GM21447 (cell line): Measurements from ENCODE around the gene FRRS1L.

Experiments used
- ATAC-seq: cut with Tn5 transposase; IDR thresholded peaks from one replicate; pipeline ENCODE4 v1.9.1; 2021; ENCODE audit not compliant: unreplicated experiment

Gene FRRS1L

DNA sequence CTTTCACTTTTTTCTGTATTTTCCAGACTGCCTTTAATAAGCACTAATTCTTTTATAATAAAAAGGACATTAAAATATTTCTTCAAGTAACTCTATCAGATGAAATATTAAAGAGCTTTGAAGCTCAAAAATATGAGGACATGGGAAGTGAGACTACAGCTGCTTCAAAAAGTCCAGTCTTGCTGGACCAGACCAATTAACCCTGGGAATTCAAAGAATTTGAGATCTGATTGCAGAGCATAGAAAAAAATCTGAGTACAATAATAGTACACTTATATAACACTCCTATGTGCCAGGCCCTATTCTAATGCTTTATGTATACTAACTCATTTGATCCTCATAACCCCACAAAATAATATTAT is 57.1 kb downstream of the FRRS1L start:
- ATAC-seq, result no peak

- no peak for ATAC-seq
Observed at GRCh38 chr9:109108318-109108717, 58.7 kb downstream of the FRRS1L start.

DNA sequence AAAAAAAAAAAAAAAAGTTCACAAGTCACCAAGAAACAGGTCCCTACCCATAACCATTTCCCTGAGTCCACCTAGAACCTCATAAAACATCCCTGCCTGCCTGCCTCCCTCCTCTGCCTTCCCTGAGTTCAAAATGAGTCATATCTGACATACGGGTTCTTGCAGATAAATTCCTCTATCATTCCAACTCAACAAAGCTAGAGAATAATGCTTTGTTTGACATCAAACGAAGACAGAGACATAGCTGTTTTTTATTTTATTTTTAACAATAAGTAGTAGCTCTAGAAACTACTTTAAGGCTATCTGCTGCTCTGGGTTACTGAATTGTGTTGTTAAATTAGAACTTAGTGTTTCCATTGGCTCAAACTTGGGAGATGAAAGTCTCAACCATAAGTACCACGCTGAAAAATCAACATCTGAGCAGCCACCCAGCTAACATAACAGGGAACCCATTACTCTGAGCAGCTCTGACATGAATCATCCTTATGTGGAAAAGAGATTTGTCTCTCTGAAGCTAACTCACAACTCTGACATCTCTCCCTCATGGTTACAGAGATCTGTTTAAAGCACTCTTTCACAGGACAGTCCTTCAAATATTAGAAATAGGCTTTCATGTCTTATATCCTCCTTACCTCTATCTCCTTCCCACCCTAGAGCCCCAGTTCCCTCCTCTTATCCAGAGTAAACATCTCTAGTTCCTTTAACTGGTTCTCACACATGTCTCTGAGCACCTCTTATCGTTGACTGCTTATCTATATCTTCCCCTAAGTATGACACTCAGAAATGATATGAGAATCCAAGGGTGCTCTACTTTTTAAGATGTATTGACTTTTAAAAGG is 59.4 kb downstream of the FRRS1L start:
- ATAC-seq, result no peak

DNA sequence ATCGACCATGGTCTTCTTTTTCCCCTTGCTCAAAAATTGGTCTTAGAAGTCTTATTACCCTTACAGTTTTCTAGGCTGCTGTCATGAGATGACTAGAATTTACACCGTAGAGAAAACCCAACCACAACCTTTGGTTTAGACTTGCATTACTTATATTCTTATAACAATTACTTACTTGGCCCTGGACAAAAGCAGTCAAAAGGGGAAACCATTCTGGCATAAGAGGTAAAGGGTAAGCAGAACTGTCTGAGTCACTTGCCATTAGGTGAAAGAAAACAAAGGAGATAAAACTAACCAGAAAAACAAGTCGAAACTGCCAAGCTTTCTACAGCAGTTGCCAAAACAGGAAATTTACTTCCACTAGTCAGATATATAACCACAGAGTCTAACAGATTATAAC is 65.2 kb downstream of the FRRS1L start:
- peak; percentile 76 for ATAC-seq

- ATAC-seq, result no peak
Observed at GRCh38 chr9:109101202-109101595, 65.8 kb downstream of the FRRS1L start.

DNA sequence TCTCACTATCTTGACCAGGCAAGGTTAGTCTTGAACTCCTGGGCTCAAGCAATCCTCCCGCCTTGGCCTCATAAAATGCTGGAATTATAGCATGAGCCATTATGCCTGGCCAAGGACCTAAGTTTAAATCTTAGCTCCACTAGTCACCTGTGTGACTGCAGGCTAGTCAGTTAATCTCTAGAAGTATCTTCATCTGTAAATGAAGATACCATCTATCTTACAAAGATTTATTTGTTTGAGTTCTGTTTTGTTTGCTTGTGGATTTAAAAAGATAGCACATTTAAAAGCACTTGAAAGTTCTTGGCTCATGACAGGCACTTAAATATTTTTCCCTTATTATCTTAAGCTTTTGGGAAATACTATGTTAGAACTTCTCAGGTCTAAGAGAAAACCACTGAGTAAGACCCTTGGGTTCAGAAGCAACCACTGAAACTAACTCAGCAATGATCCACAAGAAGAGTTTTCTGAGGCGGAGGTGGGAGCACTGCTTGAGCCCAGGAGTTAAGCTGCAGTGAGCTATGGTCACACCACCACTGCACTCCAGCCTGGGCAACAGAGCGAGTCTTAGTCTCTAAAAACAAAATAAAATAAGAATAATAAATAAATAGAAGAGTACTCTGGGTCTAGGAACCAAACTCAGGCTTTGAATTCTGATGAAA is 66.4 kb downstream of the FRRS1L start:
- no peak for ATAC-seq

- ATAC-seq, result no peak
Observed at GRCh38 chr9:109098960-109099308, 68.1 kb downstream of the FRRS1L start.

DNA sequence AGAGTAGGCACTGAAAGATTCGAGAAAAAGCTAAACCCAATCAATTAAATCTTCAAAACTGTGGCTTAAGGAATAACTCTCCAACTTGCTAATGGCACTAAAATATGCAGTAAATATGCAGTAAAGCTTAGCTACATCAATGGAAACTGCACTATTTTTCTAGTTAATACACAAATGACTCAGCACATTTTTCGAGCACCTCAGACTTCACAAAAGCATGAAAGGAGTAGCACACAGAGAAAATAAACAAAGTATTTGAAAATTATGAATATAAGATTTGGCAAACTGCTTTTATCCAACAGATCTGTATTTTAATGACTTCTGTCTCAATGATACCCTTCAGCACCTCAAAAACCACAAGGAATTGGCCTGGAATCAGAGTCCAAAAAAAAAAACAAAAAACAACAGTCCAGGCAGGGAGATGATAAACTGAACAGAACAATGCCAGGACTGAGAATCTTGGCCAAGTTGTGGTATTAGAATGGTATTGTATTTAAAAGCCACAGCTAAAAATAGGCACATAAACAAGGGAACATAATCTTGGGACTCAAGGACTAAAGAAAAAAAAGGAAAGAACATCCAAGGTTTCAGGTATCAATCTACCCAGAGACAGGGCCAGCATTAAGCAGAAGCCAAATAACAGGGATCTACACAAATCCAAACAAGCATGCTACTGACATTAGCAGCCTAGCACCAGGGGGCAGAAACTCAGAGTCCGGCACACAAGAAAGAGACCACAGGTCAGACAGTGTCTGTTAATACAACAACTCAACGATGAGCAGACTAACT is 68.7 kb downstream of the FRRS1L start:
- no peak for ATAC-seq

GRCh38 chr9:109097146-109097545 is 69.9 kb downstream of the FRRS1L start:
- ATAC-seq, result no peak

DNA sequence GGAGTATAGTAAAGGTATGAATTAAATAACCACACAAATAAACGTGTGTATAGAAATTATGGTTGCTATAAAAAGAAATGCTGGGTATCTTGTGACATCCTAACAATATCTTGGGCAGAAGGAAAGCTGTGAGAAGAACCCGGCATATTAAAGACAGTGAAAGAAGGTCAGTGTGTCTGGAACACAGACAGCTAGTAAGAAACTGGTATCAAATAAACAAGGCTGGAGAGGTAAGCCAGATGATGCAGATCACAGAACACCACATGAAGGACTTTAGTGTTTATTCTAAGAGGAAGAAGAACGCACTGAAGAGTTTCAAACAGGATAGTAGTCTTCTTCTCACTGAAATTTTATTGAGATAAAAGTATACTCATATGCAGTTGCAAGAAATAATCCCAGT is 71.7 kb downstream of the FRRS1L start:
- no peak for ATAC-seq

DNA sequence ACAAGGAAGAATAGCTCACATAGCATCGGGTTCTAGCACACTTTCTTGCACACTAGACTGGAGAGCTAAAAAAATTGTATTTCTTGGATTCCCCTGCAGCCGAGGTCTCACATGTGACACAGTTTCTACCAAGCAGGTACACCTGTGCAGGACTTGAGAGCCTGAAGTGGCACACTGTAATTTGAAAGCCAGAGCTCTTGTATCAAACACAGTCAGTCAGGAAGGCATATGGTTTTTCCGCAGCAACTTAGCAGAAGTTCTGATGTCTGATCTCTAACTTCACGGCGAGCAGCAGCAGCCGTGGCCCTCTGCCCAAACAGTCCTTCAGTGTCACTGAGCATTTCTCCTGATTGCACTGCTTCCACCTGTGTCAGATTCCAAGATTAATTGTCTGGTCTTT is 72.8 kb downstream of the FRRS1L start:
- ATAC-seq, result no peak

DNA sequence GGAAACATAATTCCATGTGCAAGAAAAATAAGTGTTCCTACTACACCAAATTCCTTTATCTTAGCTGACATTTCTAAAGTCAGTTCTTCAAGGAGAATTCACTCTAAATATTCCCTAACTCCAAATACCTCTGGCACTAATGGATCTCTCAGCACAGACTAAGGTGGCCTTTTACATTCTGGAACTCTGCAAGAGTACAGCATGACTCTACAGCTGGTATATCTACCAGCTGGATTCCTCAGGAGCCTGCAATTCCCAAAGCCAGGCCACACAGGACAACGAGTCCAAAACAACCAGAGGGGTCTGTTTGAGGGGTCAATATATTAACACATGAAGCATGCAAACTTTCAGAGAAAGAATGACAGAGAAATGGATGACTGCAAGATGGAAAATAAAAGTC is 74.5 kb downstream of the FRRS1L start:
- no peak for ATAC-seq

DNA sequence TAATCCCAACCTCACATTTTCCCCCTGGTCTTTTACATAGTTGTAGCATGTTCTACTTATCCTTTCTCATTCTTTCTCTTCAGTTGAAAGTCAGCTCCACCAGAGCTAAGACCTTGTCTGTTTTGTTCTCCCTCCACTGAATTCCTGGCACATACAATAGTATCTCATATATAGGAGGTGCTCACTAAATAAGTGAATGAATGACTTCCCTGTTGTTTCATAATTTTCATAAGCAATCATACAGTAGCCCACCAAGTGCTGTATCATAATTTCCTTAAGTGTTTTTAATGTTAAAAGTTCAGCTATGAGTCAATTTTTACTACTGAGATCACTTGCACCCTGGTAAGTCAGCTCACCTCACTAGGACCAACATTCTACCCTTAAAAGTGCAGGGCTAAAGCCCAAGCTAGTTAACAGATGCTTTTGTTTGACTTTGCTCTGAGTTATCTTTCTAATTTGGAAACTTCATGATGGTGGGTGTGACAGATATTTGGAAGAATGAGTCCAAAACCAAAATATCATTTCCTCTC is 74.9 kb downstream of the FRRS1L start:
- no peak for ATAC-seq

GRCh38 chr9:109088221-109088620 is 78.8 kb downstream of the FRRS1L start:
- no peak for ATAC-seq

DNA sequence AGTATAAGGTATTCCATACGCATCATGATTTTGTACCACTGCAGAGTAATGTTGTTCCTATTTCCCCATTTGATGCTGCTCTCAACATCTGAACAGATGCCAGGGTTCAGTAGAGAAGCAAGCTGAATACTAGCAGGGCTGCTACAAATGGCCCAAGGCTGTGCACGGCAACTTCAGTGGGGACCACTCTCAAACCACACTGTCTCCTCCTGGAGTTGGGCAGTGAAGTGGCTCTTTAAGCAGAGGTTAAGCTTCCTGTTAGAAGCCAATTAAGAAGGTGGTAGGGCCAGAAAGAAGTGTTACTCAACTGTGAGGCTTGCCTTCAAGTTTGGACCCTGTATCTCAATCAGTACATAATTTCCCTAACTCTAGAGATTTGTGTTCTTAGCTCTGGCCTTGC is 79.3 kb downstream of the FRRS1L start:
- no peak for ATAC-seq

DNA sequence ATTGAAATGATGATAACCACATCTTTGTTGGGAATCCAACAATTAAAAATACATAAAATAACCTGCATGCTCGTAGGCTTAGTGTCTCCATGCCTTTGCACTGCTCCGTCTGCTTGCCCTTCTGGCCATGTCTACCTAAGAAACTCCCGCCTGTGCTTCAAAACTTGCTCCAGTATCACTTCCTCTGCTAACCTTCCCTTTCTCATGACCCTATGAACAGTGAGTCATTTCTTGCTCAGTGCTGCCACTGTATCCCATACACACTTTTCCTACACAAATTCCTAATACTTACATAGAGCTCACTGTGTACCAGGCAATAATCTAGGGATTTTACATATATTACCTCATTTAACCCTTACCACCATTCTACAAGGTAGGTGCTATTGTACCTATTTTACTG is 80.8 kb downstream of the FRRS1L start:
- peak; percentile 93 for ATAC-seq

- ATAC-seq, result no peak
Observed at GRCh38 chr9:109085510-109085909, 81.5 kb downstream of the FRRS1L start.

GRCh38 chr9:109083813-109084405 is 83.1 kb downstream of the FRRS1L start:
- no peak for ATAC-seq

GRCh38 chr9:109083141-109083540 is 83.9 kb downstream of the FRRS1L start:
- no peak for ATAC-seq

DNA sequence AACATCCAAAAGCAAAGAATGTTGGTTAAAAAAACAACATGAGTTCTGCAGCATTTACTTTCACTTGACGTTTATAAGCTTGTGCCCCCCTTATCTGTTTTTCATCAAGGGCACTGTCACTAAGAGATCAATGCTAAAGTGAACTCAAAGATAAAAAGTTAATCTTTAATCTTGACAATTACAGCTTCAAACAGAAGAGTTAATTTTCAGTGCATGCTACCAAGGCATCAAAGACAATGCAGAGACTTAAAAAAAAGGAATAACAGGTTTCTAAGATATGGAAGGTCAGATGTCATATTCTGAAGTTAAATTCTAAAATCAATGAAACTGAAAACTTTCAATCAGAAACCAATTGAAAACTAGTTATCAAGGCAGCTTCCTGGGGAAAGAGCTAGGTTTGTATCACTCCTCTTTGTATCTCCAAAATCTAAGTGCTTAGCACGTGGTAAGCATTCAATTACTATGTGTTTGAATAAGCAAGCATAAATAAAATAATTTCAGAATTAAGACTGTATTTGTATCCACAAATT is 84.9 kb downstream of the FRRS1L start:
- no peak for ATAC-seq
